Type B pancreatic cell (in vitro differentiated cells): Measurements from ENCODE around the gene NDUFAF5. TPM values are rescaled to one million over a fixed set of nuclear protein-coding genes. Genes with fewer than 3 reads are reported as not detected.

Experiments
- DNase-seq: peaks from one replicate; pipeline ENCODE4 v3.0.0; 2021; ENCODE audit warnings: mixed read lengths; ENCODE audit not compliant: unreplicated experiment; ENCODE audit errors: extremely low spot score
- H3K27ac Mint-ChIP-seq: 2 replicates; pipeline ENCODE4 v1.8.0; 2021; ENCODE audit warnings: mild to moderate bottlenecking, mixed read lengths
- H3K27me3 Mint-ChIP-seq: 2 replicates; pipeline ENCODE4 v1.8.0; 2021; ENCODE audit warnings: mixed read lengths
- H3K36me3 Mint-ChIP-seq: 2 replicates; pipeline ENCODE4 v1.8.0; 2021; ENCODE audit warnings: mixed read lengths
- H3K4me1 Mint-ChIP-seq: one replicate; pipeline ENCODE4 v1.8.0; 2021; ENCODE audit warnings: mixed read lengths; ENCODE audit not compliant: unreplicated experiment
- H3K4me3 Mint-ChIP-seq: 2 replicates; pipeline ENCODE4 v1.8.0; 2021; ENCODE audit warnings: mild to moderate bottlenecking, mixed read lengths
- H3K9me3 Mint-ChIP-seq: 2 replicates; pipeline ENCODE4 v1.8.0; 2021; ENCODE audit warnings: mixed read lengths
- CTCF ChIP-seq: fragments of 200-600 bp; sonication (generic); conservative IDR thresholded peaks from 2 replicates; pipeline ENCODE4 v1.5.0; 2021; ENCODE audit warnings: antibody characterized with exemption, mild to moderate bottlenecking
- total RNA-seq: library from RNA; stranded (reverse); gene quantifications from 2 replicates; pipeline ENCODE4 v1.2.1, GENCODE V29; 2021; ENCODE audit warnings: low replicate concordance

NDUFAF5 gene
- total RNA-seq, 1 donor from 2014 or later: 26.1 TPM

- DNase-seq: no peak
- H3K27ac Mint-ChIP-seq: no peak overlapping the region
- no peak for TF ChIP-seq CTCF
- no peak overlapping the region for H3K4me3 Mint-ChIP-seq
- no peaks in the 10 kb centered on the region for H3K36me3 Mint-ChIP-seq
- no peaks in the 10 kb centered on the region for H3K9me3 Mint-ChIP-seq
- H3K4me1 Mint-ChIP-seq: peaks cover 7% of the 10 kb centered on the region
- no peaks in the 10 kb centered on the region for H3K27me3 Mint-ChIP-seq
These were observed 81.0 kb downstream of the NDUFAF5 start for GRCh38 chr20:13865791-13866351.

DNA sequence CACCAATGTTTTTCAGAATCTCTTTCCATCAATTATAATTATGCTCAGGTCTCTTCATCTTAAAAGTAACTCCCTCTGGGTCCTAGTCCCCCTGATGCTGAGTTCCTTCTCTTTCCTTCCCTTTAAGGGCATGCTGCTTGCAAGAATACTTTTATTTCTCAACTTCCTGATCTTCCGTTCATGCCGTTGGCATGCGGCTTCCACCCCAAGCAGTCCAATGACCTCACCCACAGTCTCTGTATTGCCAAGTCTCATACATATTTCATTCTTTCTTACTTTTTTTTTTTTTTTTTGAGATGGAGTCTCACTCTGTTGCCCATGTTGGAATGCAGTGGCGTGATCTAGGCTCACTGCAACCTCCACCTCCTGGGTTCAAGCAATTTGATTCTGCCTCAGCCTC, 83.5 kb downstream of the NDUFAF5 start:
- no peak overlapping the region for H3K27ac Mint-ChIP-seq
- H3K9me3 Mint-ChIP-seq: no peaks in the 10 kb centered on the region
- no peak overlapping the region for H3K4me3 Mint-ChIP-seq
- peaks cover 7% of the 10 kb centered on the region for H3K4me1 Mint-ChIP-seq
- peaks cover 4% of the 10 kb centered on the region for H3K27me3 Mint-ChIP-seq
- DNase-seq: no peak
- TF ChIP-seq CTCF: no peak
- H3K36me3 Mint-ChIP-seq: no peaks in the 10 kb centered on the region

- Mint-ChIP-seq H3K4me1 (peaks cover 20% of the 10 kb centered on the region), H3K27ac (no peak overlapping the region), H3K36me3 (no peaks in the 10 kb centered on the region), H3K9me3 (no peaks in the 10 kb centered on the region), H3K4me3 (no peak overlapping the region), H3K27me3 (peaks cover 15% of the 10 kb centered on the region)
- TF ChIP-seq CTCF: no peak
- DNase-seq: no peak
These were observed 85.4 kb downstream of the NDUFAF5 start for GRCh38 chr20:13870170-13870748.

Other genes with a start within 250 kb of the NDUFAF5 start
- 15.1 and 16.7 TPM in 2 replicates for gene TASP1, start 146.1 kb upstream of the NDUFAF5 start, total RNA-seq
- gene ESF1, start 109 bp upstream of the NDUFAF5 start, total RNA-seq: 12.6 and 17.7 TPM in 2 replicates
- not detected in 2 replicates for gene SEL1L2, start 205.6 kb downstream of the NDUFAF5 start, total RNA-seq
- 5.9 and 6.7 TPM in 2 replicates for gene MACROD2, start 210.5 kb downstream of the NDUFAF5 start, total RNA-seq